Liver (tissue), 3 donors: ENCODE results near the gene DOCK8.
"Not testable (repeated sequence)": the region's sequence is repeated elsewhere in the genome, so short reads cannot be mapped to it uniquely, and the experiment has no call there.

Experiments
- GABPA ChIP-seq, 2 donors: IDR thresholded peaks in 1 of 2; conservative IDR thresholded peaks in 1 of 2; 2 replicates each; pipeline ENCODE4 v1.6.1; 2016; ENCODE audit warnings: antibody characterized with exemption in 2 of 2, mild to moderate bottlenecking in 1 of 2, moderate library complexity in 1 of 2
- JUND ChIP-seq, 2 donors: IDR thresholded peaks; 2 replicates each; pipeline ENCODE4 v1.6.1; 2016; ENCODE audit warnings: antibody characterized with exemption in 2 of 2
- TAF1 ChIP-seq: conservative IDR thresholded peaks from 2 replicates; pipeline ENCODE4 v1.6.1; 2016; ENCODE audit warnings: antibody characterized with exemption, mild to moderate bottlenecking
- YY1 ChIP-seq: IDR thresholded peaks from 2 replicates; pipeline ENCODE4 v1.6.1; 2016; ENCODE audit warnings: antibody characterized with exemption, mild to moderate bottlenecking
- TF ChIP-seq, protein P1 (sequence below): fragments of 150-350 bp; IDR thresholded peaks from 2 replicates; pipeline ENCODE4 v1.5.1; 2017; ENCODE audit warnings: improper control_type of control experiment, low read depth, low read length; ENCODE audit not compliant: missing input control
- TF ChIP-seq, protein P2 (sequence below): IDR thresholded peaks from 2 replicates; pipeline ENCODE4 v1.6.1; 2016; ENCODE audit warnings: antibody characterized with exemption
- TF ChIP-seq, protein P3 (sequence below): IDR thresholded peaks from 2 replicates; pipeline ENCODE4 v1.6.1; 2016; ENCODE audit warnings: antibody characterized with exemption, mild to moderate bottlenecking
- donor health status: healthy.
- donor health status: healthy.

DNA sequence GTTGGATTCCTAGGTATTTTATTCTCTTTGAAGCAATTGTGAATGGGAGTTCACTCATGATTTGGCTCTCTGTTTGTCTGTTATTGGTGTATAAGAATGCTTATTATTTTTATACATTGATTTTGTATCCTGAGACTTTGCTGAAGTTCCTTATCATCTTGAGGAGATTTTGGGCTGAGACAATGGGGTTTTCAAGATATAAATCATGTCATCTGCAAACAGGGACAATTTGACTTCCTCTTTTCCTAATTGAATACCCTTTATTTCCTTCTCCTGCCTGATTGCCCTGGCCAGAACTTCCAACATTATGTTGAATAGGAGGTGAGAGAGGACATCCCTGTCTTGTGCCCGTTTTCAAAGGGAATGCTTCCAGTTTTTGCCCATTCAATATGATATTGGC is 17.0 kb downstream of the DOCK8 start:
- TF ChIP-seq, protein P1, sequence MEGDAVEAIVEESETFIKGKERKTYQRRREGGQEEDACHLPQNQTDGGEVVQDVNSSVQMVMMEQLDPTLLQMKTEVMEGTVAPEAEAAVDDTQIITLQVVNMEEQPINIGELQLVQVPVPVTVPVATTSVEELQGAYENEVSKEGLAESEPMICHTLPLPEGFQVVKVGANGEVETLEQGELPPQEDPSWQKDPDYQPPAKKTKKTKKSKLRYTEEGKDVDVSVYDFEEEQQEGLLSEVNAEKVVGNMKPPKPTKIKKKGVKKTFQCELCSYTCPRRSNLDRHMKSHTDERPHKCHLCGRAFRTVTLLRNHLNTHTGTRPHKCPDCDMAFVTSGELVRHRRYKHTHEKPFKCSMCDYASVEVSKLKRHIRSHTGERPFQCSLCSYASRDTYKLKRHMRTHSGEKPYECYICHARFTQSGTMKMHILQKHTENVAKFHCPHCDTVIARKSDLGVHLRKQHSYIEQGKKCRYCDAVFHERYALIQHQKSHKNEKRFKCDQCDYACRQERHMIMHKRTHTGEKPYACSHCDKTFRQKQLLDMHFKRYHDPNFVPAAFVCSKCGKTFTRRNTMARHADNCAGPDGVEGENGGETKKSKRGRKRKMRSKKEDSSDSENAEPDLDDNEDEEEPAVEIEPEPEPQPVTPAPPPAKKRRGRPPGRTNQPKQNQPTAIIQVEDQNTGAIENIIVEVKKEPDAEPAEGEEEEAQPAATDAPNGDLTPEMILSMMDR: not testable (repeated sequence)
- TF ChIP-seq GABPA (IDR thresholded peaks at IDR 0.05 in 1 of 2, conservative IDR thresholded peaks at IDR 0.05 in 1 of 2); TAF1; JUND (IDR thresholded peaks at IDR 0.05); YY1: not testable (repeated sequence)
- TF ChIP-seq, protein P2, sequence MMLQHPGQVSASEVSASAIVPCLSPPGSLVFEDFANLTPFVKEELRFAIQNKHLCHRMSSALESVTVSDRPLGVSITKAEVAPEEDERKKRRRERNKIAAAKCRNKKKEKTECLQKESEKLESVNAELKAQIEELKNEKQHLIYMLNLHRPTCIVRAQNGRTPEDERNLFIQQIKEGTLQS: not testable (repeated sequence)
- TF ChIP-seq, protein P3, sequence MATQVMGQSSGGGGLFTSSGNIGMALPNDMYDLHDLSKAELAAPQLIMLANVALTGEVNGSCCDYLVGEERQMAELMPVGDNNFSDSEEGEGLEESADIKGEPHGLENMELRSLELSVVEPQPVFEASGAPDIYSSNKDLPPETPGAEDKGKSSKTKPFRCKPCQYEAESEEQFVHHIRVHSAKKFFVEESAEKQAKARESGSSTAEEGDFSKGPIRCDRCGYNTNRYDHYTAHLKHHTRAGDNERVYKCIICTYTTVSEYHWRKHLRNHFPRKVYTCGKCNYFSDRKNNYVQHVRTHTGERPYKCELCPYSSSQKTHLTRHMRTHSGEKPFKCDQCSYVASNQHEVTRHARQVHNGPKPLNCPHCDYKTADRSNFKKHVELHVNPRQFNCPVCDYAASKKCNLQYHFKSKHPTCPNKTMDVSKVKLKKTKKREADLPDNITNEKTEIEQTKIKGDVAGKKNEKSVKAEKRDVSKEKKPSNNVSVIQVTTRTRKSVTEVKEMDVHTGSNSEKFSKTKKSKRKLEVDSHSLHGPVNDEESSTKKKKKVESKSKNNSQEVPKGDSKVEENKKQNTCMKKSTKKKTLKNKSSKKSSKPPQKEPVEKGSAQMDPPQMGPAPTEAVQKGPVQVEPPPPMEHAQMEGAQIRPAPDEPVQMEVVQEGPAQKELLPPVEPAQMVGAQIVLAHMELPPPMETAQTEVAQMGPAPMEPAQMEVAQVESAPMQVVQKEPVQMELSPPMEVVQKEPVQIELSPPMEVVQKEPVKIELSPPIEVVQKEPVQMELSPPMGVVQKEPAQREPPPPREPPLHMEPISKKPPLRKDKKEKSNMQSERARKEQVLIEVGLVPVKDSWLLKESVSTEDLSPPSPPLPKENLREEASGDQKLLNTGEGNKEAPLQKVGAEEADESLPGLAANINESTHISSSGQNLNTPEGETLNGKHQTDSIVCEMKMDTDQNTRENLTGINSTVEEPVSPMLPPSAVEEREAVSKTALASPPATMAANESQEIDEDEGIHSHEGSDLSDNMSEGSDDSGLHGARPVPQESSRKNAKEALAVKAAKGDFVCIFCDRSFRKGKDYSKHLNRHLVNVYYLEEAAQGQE: not testable (repeated sequence)
